A549 (cell line): ENCODE measurements around the gene CCN5. TPM values are rescaled to one million over a fixed set of nuclear protein-coding genes. Genes with fewer than 3 reads are reported as not detected.
"Not testable (repeated sequence)": the region's sequence is repeated elsewhere in the genome, so short reads cannot be mapped to it uniquely, and the experiment has no call there.

Experiments
- ATAC-seq, 2 experiments: fragments of 200-7000 bp in 1 of 2; fragments of >200 bp in 1 of 2; cut with Nextera tagmentation in 1 of 2; cut with Tn5 transposase in 1 of 2; 3 replicates each; pipeline versions ENCODE4 v1.8.0 to v1.9.1; 2018 to 2020; ENCODE audit warnings: mild to moderate bottlenecking in 1 of 2, moderate library complexity in 1 of 2
- CTCF ChIA-PET: fragments of 300-600 bp; sonication (Branson Sonifier 250); formaldehyde crosslinking; extraction: SDS; loops from one replicate; lab custom pipeline; 2021; ENCODE audit warnings: antibody characterized with exemption, inconsistent platforms; lab: Yijun Ruan, JAX
- POLR2A ChIA-PET: fragments of 350-600 bp; formaldehyde crosslinking; extraction: SDS; loops from one replicate; lab custom pipeline; 2021; ENCODE audit warnings: antibody characterized with exemption, inconsistent platforms; lab: Yijun Ruan, JAX
- DNase-seq, 2 experiments: peaks; one replicate each; pipeline versions ENCODE4 v3.0.0 to v3.0.0-alpha.2; 2011 to 2016; ENCODE audit warnings: low read depth in 1 of 2, low spot score in 1 of 2
- FAIRE-seq: peaks from 2 replicates; lab custom pipeline; 2011; peaks lifted over from hg19 to GRCh38; lab: Jason Lieb, UNC
- H3K27ac ChIP-seq, 2 experiments: fragments of >200 bp; sonication (Bioruptor Twin); formaldehyde crosslinking; 3 replicates each; pipeline ENCODE4 v1.5.1; 2016 to 2017
- H3K4me1 ChIP-seq: fragments of >200 bp; sonication (Bioruptor Twin); formaldehyde crosslinking; 3 replicates; pipeline ENCODE4 v1.6.1; 2016
- H3K4me2 ChIP-seq: fragments of >200 bp; sonication (Bioruptor Twin); formaldehyde crosslinking; 3 replicates; pipeline ENCODE4 v1.6.1; 2016
- H3K4me3 ChIP-seq: fragments of >200 bp; sonication (Bioruptor Twin); formaldehyde crosslinking; 3 replicates; pipeline ENCODE4 v1.5.1; 2016
- H3K9me3 ChIP-seq: fragments of >200 bp; sonication (Bioruptor Twin); formaldehyde crosslinking; 3 replicates; pipeline ENCODE4 v1.6.1; 2016
- CEBPB ChIP-seq, 2 experiments: fragments of >200 bp in 1 of 2; sonication (Bioruptor Twin) in 1 of 2; formaldehyde crosslinking in 1 of 2; IDR thresholded peaks; 2 replicates each; pipeline ENCODE4 v1.6.1; 2012 to 2016
- EHF ChIP-seq: fragments of 250-450 bp; sonication (Bioruptor Pico); IDR thresholded peaks from 2 replicates; pipeline ENCODE4 v1.5.0; 2020; ENCODE audit warnings: mild to moderate bottlenecking
- EP300 ChIP-seq, 2 experiments: fragments of >200 bp; sonication (Bioruptor Twin); formaldehyde crosslinking; IDR thresholded peaks; 2 replicates in 1 of 2; 3 replicates in 1 of 2; pipeline ENCODE4 v1.6.1; 2016 to 2017
- GATA3 ChIP-seq: IDR thresholded peaks from 2 replicates; pipeline ENCODE4 v1.6.1; 2012; ENCODE audit warnings: borderline replicate concordance
- HDAC2 ChIP-seq: fragments of 200-600 bp; sonication (generic); IDR thresholded peaks from 2 replicates; pipeline ENCODE4 v1.6.1; 2016
- HOXA7 ChIP-seq: fragments of 250-450 bp; sonication (Bioruptor Pico); IDR thresholded peaks from 2 replicates; pipeline ENCODE4 v1.5.0; 2020; ENCODE audit warnings: mild to moderate bottlenecking, moderate library complexity
- HOXB5 ChIP-seq: fragments of 250-450 bp; sonication (Bioruptor Pico); IDR thresholded peaks from 2 replicates; pipeline ENCODE4 v1.5.0; 2020; ENCODE audit warnings: mild to moderate bottlenecking, moderate library complexity
- JUN ChIP-seq, 2 experiments: fragments of >200 bp; sonication (Bioruptor Twin); formaldehyde crosslinking; IDR thresholded peaks; 2 replicates in 1 of 2; 3 replicates in 1 of 2; pipeline ENCODE4 v1.6.1; 2016 to 2017
- JUNB ChIP-seq: fragments of >200 bp; sonication (Bioruptor Twin); formaldehyde crosslinking; IDR thresholded peaks from 2 replicates; pipeline ENCODE4 v1.6.1; 2016
- MAZ ChIP-seq: fragments of 150-350 bp; IDR thresholded peaks from 2 replicates; pipeline ENCODE4 v1.6.1; 2014; ENCODE audit warnings: antibody characterized with exemption, low read depth, low read length, borderline replicate concordance
- NFE2L2 ChIP-seq: fragments of 150-350 bp; conservative IDR thresholded peaks from 2 replicates; pipeline ENCODE4 v1.6.1; 2014; ENCODE audit warnings: low read length
- SMC3 ChIP-seq: fragments of >200 bp; sonication (Bioruptor Twin); formaldehyde crosslinking; IDR thresholded peaks from 3 replicates; pipeline ENCODE4 v1.6.1; 2018; ENCODE audit warnings: inconsistent platforms
- ZNF302 ChIP-seq: fragments of 250-450 bp; sonication (Bioruptor Pico); IDR thresholded peaks from 2 replicates; pipeline ENCODE4 v1.9.0; 2021; ENCODE audit warnings: inconsistent platforms, mild to moderate bottlenecking, moderate library complexity
- ZSCAN20 ChIP-seq: fragments of 250-450 bp; sonication (Bioruptor Pico); IDR thresholded peaks from 2 replicates; pipeline ENCODE4 v1.8.0; 2022; ENCODE audit warnings: mild to moderate bottlenecking, moderate library complexity
- WGBS: methylation state at CpG from one replicate; pipeline ENCODE4 v1.1.6; 2017; ENCODE audit errors: missing lambda C conversion rate; 5-methylcytosine and 5-hydroxymethylcytosine counted together
- polyA minus RNA-seq: library from RNA; depleted of rRNA, polyadenylated mRNA; stranded (reverse); fragments of >200 nt; gene quantifications from 2 replicates; pipeline ENCODE4 v1.2.3, GENCODE V29; 2011; rRNA and poly(A)+ RNA removed
- polyA plus RNA-seq, 4 experiments: library from polyadenylated mRNA; depleted of rRNA in 3 of 4; stranded (reverse); fragments of >200 nt; fragmentation: RNase III in 1 of 4; extraction: RNeasy Plus Mini Kit Qiagen cat#74134 plus additional on column Dnase treatment in 1 of 4; gene quantifications; 2 replicates in 3 of 4; 3 replicates in 1 of 4; pipeline ENCODE4 v1.2.3, GENCODE V29; 2011 to 2017
- TF ChIP-seq, protein P1 (sequence below): IDR thresholded peaks from 2 replicates; pipeline ENCODE4 v1.6.1; 2012
- TF ChIP-seq, protein P2 (sequence below): IDR thresholded peaks from 2 replicates; pipeline ENCODE4 v1.6.1; 2012

CCN5 gene, protein sequence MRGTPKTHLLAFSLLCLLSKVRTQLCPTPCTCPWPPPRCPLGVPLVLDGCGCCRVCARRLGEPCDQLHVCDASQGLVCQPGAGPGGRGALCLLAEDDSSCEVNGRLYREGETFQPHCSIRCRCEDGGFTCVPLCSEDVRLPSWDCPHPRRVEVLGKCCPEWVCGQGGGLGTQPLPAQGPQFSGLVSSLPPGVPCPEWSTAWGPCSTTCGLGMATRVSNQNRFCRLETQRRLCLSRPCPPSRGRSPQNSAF
- polyA plus RNA-seq (2011; rRNA removed) = 9.9 and 10.1 TPM in 2 replicates
- polyA plus RNA-seq (2012; cell fraction: cytosol; rRNA removed) = 32.0 and 52.5 TPM in 2 replicates
- polyA plus RNA-seq (2012; cell fraction: nucleus; rRNA removed) = 59.4 and 69.8 TPM in 2 replicates
- 11.1 to 13.9 TPM (median 12.3 TPM) in 3 replicates for polyA plus RNA-seq (2017; fragmentation: RNase III; extraction: RNeasy Plus Mini Kit Qiagen cat#74134 plus additional on column Dnase treatment)
- 4.5 and 6.9 TPM in 2 replicates for polyA minus RNA-seq

DNA sequence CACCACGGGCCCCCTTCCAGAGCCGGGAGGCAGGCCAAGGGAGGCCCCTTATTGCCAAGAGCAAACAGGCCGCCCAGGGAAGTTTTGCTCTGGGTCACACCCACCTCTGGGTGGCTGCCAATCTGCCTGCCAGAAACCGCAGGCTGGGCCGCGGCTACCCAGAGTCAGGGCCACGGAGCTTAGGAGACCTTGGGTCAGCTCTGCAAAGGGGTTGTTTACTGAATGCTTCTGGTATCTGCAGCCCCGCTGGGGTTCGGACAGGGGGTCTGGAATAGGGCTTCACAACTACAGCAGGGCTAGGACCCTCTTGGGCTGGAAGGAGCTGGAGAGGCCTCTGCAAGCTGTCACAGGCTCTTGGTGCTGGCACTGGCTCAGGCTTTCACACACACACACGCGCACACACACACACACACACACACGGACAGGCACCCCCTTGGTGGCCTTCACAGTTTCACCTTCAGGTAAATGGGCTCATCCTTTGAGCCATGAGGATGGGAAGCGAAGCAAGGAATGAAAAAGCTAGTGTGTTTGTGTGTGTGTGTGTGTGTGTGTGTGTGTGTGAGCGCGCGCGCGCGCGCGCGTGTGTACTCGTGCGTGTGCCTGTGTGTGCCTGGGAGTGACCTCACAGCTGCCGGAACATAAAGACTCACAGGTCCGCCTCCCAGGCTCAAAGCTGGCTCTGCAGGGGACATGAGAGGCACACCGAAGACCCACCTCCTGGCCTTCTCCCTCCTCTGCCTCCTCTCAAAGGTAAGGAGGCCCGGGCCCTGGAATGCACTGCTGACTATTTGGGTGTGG lies at the start of gene CCN5:
Gene CCN5, plus strand, starts transcription at position 669 of the 798 bp plus-strand sequence. Its CDS starts 22 bp downstream, at position 691.
- FAIRE-seq (no peak), DNase-seq (peak; percentile 79 to 80), ATAC-seq (peak; percentile 75 to 82)
- Histone ChIP-seq H3K27ac (peak within 1 kb of the TSS; percentile 96 to 98), H3K4me3 (peak within 1 kb of the TSS; percentile 20; the same call in 1 of the 3 replicates), H3K4me2 (peak within 1 kb of the TSS; percentile 80), H3K4me1 (peaks cover 70% of the 10 kb centered on the region), H3K9me3 (no peaks in the 10 kb centered on the region)
- TF ChIP-seq GATA3 (peak; percentile 56), HOXA7 (CRISPR knock-in tag) (no peak), MAZ (no peak), NFE2L2 (no peak), HDAC2 (no peak), CEBPB (IDR thresholded peaks at IDR 0.05) (peak in 1 of 2 experiments; percentile 25; a peak in 1 of 4 replicates), JUN (IDR thresholded peaks at IDR 0.05) (peak in 1 of 2 experiments; percentile 43; a peak in 2 of 5 replicates), HOXB5 (CRISPR knock-in tag) (no peak), EHF (CRISPR knock-in tag) (no peak), EP300 (IDR thresholded peaks at IDR 0.05) (0 out of 5 replicates have a peak, but pooled peaks of 1 of the 2 experiments have one; percentile 8), ZNF302 (no peak)
- TF ChIP-seq, protein P1, sequence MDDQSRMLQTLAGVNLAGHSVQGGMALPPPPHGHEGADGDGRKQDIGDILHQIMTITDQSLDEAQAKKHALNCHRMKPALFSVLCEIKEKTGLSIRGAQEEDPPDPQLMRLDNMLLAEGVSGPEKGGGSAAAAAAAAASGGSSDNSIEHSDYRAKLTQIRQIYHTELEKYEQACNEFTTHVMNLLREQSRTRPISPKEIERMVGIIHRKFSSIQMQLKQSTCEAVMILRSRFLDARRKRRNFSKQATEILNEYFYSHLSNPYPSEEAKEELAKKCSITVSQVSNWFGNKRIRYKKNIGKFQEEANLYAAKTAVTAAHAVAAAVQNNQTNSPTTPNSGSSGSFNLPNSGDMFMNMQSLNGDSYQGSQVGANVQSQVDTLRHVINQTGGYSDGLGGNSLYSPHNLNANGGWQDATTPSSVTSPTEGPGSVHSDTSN = peak; percentile 13; the same call in 1 of the 2 replicates
- TF ChIP-seq, protein P2, sequence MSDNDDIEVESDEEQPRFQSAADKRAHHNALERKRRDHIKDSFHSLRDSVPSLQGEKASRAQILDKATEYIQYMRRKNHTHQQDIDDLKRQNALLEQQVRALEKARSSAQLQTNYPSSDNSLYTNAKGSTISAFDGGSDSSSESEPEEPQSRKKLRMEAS = peak; percentile 29; the same call in 1 of the 2 replicates
- WGBS = 30% methylated on average over 25 of the region's 28 CpGs
- POLR2A ChIA-PET = interaction anchor here (0.6 to 1.0 kb wide), 4 partner anchors 10 to 29 kb away, joined by 3 to 7 read pairs (median 4); no protein-coding TSS in a partner anchor
- CTCF ChIA-PET = interaction anchor here (0.9 to 21.9 kb wide), 7 partner anchors 9 to 32 kb away, joined by 3 to 525 read pairs (median 6); no protein-coding TSS in a partner anchor

DNA sequence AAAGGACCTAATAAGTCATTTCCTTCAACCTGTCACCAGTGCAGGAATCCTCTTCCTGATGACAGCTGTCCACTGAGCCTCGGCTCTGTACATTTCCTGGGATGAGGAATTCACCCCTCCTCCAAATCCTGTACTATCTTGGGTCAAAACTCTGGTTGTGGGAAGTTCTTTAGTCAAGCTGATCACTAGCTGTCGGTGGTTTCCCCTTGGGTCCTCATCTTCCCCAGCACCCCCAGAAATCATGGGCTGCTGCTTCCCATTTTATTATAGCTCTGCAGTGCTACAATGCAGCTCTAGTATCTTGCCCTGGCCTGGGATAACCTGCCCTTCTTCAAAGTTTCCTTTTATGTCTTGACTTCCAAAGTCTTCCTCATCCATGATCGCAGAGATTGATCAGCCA lies 49.1 kb upstream of the CCN5 start:
- POLR2A ChIA-PET = no interaction called here
- FAIRE-seq (no peak), DNase-seq (no peak), ATAC-seq (no peak)
- CTCF ChIA-PET = interaction anchor here (1.4 to 9.9 kb wide), 2 partner anchors 18 to 21 kb away, joined by 3 to 74 read pairs; no protein-coding TSS in a partner anchor
- Histone ChIP-seq H3K4me1 (peaks cover 6% of the 10 kb centered on the region; the same call in 2 of the 3 replicates), H3K27ac (no peak overlapping the region), H3K9me3 (no peaks in the 10 kb centered on the region), H3K4me2 (no peak overlapping the region), H3K4me3 (no peak overlapping the region)
- 75% methylated on average over 3 of the region's 3 CpGs for WGBS
- no peak for TF ChIP-seq SMC3
- no peak for TF ChIP-seq GATA3
- no peak for TF ChIP-seq ZSCAN20
- no peak for TF ChIP-seq JUNB
- TF ChIP-seq, all 56 proteins: peak for 0

DNA sequence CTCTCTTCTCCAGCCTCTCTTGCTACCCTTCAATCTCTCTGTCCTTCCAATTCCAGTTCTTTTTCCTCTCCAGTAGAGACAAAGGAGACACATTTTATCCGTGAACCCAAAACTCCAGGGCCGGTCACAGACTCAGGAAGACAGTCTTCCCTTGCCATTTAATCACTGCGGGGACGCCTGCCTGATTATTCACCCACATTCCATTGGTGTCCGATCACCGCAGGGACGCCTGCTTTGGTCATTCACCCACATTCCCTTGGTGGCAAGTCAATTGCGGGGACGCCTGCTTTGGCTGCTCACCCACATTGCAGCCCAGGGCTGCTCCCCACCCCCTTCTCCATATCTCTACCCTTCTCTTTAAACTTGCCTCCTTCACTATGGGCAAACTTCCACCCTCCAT lies 44.3 kb upstream of the CCN5 start:
- H3K4me3 ChIP-seq, CTCF ChIA-PET, DNase-seq, POLR2A ChIA-PET, H3K4me1 ChIP-seq, H3K9me3 ChIP-seq, ATAC-seq, FAIRE-seq: not testable (repeated sequence)
- Histone ChIP-seq H3K4me2 (peak overlapping the region; percentile 46), H3K27ac (peak overlapping the region in 1 of 2 experiments; percentile 63; a peak in 3 of 6 replicates)
- 16% methylated on average over 9 of the region's 9 CpGs for WGBS

DNA sequence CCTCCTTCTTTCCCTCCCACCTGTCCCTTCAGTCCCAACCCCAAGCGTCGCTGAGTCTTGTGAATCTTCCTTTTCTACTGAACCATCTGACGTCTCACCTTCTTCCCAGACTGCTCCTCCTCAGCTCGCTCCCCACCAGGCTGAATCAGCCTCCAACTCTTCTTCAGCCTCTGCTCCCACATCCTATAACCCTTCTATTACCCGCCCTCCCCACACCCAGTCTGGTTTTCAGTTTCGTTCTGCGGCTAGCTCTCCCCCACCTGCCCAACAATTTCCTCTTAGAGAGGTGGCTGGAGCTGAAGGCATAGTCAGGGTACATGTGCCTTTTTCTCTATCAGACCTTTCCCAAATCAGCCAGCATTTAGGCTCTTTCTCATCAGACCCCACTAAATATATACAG lies 43.6 kb upstream of the CCN5 start:
- H3K27ac ChIP-seq, H3K4me1 ChIP-seq, H3K4me2 ChIP-seq, FAIRE-seq, ATAC-seq, POLR2A ChIA-PET, H3K4me3 ChIP-seq, DNase-seq, H3K9me3 ChIP-seq: not testable (repeated sequence)
- 94% methylated on average over 6 of the region's 7 CpGs for WGBS
- CTCF ChIA-PET = interaction anchor here (0.8 kb wide), 1 partner anchor 12 kb away, joined by 3 read pairs; no protein-coding TSS in a partner anchor

DNA sequence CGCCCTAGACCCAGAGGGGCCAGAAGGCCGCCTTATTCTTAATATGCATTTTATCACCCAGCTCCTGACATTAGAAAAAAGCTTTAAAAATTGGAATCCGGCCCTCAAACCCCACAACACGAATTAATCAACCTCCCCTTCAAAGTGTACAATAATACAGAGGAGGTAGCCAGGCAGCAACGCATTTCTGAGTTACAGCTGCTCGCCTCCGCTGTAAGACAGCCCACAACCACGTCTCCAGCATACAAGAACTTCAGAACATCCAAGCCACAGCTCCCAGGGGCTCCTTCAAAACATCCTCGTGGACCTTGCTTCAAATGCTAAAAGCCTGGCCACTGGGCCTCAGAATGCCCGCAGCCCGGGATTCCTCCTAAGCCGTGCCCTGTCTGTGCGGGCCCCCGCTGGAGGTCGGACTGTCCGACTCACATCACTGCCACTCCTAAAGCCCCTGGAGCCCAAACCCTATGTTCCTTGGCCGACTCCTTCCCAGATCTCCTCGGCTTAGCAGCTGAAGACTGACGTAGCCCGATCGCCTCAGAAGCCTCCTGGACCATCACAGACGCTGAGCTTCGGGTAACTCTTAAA lies 42.8 kb upstream of the CCN5 start:
- 85% methylated on average over 23 of the region's 23 CpGs for WGBS
- H3K27ac ChIP-seq, POLR2A ChIA-PET, FAIRE-seq, H3K4me1 ChIP-seq, H3K4me3 ChIP-seq, ATAC-seq, DNase-seq, H3K4me2 ChIP-seq, H3K9me3 ChIP-seq: not testable (repeated sequence)
- CTCF ChIA-PET = interaction anchor here (0.8 to 2.2 kb wide), 2 partner anchors 11 to 13 kb away, joined by 3 to 8 read pairs; no protein-coding TSS in a partner anchor
